Activated CD4-positive, alpha-beta T cell treated with anti-CD3 and anti-CD28 coated beads for 4 hours (primary cell): Measurements from ENCODE around the gene MATN1.

Experiments used
- DNase-seq, 2 donors: peaks; one replicate each; pipeline ENCODE4 v3.0.0-alpha.2; 2020

Gene MATN1

DNA sequence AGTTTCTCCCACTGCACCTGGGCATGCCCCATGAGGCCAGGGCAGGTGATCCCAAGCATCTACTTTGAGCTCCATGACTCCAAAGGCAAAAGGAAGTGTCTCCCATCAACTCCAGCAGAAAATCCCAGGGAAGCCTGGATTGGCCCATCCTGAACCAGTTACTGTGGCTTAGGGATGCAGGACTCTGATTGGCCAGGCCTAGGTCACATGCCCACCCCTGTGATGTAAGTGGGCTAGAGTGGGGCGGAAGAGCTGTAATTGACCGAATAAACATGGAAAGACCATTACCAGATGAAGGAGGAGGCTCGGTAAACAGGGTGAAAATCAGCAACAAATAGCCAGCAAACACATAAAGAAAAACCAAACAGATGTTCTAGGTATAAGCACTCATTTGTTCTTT is 45.2 kb downstream of the MATN1 start:
- no peak for DNase-seq

DNA sequence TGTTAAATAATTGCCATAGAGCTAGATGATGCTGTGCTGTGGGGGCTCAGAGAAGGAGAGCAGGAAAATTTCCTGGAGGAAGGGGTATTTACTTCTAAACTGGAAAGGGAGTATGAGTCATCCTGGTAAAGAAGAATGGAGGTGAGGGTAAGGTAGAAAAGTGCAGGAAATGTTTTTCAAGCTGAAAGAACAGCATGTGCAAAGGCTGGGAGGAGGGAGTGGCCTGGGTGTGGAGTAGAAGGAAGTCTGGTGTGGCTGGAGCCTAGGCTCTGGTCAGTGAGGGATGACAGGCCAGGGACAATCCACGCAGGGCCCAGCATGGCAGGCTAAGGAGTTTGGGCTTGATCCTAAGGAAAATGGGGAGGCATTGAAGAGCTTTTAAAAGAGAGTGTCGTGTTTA is 45.9 kb downstream of the MATN1 start:
- DNase-seq, result no peak

DNA sequence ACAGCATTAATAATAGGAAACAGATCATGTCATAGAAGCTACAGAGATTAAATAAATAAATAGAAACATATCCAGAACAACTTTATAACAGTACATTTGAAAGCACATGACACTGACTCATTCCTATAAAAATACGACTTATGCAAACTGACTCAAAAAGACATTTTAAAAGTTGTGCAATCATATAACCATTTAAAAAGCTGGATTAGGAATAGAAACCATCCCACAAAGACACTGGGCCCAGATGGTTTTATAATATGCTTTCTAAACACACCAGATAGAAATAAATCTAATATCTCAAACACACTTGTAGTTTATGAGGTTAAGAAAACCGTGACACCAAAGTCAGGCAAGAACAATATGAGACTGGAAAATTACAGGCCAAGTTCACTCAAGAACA is 47.6 kb downstream of the MATN1 start:
- DNase-seq, result no peak

DNA sequence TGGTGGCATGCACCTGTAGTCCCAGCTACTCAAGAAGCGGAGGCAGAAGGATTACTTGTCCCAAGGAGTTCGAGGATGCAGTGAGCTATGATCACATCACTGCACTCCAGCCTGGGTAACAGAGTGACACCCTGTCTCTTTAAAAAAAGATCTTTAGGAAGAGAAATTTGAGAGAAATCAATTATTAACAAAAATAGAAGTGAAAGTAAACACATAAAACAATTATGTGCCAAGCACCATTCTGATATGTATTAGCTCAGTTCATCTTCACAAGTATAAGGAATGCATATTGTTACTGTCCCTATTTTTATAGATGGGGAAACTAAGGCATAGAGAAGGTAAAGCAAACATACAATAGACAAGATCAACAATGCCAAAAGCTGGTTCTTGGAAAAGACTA is 48.1 kb downstream of the MATN1 start:
- DNase-seq, result no peak

DNA sequence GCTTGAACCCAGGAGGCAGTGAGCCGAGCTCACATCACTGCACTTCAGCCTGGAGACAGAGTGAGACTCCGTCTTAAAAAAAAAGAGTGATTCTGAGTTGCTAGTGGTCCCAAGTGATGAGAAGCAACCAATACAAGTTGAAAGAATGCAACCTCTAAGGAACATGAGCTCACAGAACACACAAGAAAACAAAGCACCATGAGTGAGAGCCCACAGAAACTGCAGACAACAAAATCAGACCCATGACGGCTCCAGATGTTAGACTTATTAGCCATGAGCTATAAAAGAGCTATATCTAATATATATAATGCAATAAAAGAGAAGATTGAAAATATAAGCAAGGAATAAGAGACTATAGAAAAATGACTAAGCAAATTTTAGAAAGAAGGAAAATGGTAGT is 50.0 kb downstream of the MATN1 start:
- no peak for DNase-seq

DNA sequence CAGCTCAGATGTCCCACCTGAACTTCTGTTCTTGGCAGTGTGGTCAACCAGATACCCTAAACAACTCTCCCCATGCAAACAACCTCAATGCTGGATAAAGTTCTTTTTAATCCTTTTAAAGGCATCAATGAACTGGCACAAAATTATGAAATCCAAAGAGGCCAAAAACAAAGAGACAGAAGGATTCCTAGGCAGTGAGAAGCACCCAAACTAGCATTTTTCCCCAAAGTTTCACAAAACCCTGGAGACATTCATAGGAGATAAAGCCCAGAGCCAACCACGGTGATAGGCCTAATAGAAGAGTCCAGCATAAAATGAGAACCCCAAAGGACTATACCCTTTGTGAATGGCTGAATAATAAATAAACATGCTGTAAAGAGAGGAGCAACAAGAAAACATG is 50.7 kb downstream of the MATN1 start:
- DNase-seq, result no peak

DNA sequence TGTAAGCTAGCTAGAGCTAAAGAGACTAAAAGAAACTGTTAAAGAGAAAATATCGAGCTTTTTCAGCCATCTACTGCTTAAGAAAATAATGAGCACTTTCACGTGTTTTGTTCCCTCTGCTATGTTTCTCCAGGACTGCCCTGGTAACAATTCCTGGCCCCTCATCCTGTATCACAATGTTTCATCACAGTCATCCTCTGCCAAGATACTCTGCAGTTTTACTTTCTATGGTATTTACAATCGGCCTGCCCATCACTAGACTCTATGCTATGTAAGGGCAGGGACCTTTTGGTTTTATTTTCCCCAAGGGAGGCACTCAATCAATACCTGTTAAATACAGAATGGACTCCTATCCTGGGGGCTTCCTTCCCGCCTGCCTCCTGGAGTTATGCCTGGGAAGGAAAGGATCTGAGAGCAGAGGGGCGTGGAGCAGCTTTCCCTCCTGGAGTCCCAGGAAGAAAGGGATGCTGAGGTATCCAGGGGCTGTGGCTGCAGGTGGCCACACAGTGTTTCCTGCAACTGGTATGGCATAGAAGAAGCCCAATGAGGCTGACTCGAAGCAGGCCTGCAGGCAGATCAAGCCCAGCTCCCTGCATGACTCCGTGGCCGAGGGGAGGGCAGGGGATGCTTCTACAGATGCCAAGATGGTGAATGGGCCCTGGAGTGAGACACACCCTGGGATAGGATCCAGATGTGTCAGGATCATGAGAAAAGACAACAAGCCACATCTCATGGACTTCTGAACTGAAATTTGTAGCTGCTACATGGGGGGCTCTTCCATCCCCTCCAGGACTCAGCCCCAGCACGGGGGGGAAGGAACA is 52.9 kb downstream of the MATN1 start:
- DNase-seq, result no peak

DNA sequence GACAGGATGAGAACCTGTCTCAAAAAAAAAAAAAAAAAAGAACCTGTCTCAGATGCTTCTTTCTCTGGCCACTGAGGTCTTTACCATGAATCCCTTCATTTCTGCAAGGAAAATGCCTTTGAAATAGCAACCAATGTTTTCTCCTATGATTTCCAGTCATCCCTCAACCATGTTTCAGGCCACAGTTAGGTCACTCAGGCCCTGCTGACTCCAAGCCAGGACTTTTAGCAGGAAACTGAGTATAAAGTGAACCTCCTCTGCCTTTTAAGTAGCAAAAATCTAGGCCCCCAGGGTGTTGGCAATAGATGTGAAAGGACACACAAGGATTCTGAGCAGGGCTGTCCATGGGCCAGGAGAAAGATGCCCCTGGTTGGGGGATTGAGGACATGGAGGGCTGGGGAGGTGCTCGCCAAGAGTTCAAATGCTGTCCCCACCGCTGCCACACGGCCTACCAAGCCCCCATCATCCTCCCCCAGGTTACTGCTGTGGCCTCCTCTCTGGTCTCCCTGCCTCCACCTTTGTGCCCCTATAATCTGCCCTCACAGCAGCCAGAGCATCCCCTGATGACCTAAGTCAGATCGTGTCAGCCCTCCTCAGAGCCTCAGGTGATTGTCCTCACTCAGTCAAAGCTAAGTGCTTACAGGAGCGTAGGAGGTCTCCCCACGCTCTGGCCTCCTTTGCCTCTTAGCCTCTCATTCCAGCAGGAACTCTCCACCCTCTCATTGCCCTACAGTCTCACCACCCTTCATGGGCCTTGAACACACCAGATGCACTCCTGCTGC is 54.6 kb downstream of the MATN1 start:
- DNase-seq, result no peak

DNA sequence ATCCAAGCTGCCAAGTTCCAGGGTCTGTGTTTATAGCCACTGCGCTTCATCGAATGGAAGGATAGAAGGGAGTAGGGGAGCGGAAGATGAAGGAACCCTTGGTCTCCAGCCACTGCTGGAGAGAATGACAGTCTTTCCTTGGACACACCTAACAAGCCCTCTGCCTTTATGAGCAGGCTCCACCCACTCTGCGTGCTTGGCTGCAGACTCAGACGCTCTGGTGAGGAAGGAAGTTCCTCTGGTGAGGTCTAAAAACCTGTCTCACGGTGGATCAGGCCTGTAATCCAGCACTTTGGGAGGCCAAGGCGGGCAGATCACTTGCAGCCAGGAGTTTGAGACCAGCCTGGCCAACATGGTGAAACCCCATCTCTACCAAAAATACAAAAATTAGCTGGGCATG is 55.4 kb downstream of the MATN1 start:
- no peak for DNase-seq

DNA sequence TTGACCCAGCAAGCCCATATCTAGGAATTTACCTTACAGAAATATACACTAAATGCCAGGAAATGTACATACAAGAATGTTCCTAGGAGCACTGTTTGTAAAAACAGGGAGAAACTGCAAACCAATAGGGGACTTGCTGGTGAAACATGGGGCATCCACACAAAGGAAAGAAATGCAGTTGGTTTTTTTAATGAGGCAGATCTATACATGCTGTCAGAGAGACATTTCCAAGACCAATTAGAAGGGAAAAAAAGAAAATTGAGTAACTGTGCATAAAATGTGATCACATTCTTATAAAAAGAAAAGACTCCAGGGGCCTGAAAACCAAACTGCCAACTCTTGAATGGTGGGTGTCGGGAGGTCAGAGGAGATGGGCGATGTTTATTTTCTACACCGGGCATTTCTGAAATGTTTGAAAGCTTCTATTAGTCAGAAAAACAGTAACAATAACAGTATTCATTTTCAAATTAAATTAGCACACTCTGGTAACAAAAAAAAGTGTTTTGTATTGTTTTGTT is 56.6 kb downstream of the MATN1 start:
- no peak for DNase-seq

DNA sequence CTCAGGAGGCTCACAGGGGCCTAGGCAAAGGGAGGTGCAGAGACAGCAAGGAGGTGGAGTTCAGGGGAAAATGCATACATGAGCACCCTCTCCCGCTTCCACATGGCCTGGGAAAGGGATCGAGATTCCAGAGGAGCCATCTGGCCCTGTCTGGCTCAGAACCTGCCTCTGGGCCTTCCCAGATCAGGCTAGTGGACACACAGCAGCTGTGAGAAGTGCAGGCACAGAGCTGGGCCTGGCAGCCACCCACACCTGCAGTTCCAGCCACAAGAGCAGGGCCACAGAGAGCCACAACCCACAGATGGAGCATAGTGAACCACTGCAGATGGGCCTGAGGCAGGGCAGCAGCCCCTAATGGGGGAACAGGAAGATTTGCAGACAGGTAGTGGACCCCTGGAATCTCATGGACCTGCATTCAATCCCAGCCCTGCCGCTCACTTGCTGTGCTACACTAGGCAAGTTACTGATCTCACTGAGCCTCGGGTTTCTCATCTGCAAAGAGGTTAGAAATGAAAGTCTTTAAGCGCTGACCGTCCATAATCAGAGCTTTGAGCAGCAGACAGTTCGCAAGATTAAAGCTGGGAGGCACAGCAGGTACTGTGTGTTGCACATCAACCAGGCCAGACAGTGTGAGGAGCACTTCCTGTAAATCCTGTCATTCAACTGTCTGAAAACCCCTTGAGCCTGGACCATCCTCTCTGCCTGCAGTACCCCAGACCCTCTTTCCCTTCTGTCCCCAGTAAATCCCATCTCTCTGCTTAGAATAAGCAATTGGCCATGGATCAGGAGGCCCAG is 58.0 kb downstream of the MATN1 start:
- no peak for DNase-seq

DNA sequence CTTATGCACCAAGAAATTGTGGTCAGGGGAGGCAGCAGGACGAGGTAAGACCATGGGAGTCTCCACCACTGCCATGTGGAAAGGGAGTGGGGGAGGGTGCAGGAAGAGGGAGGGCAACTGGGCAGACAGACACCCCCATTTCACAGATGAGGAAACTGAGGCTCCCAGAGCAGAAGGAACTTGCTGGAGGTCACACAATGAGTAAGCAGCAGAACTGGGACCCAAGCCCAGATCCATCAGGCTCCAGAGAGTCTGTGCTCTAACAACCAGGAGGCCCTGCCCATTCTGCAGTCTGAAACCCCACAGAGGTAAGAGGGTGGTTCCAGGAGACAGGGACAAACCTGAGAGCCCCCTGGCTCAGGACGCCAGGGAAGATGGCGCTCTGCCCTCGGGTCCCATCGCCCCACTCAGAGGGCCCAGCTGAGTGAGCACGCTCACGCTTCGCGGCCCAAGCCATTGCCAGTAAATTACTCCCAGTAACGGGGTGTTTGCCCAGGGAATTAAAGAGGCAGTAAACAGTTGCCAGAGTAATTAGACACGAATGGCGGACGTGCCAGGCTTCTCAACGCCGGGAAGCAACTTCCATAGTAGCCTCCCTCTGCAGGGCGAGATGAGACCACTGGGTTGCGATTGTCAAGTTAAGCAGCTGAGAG is 59.2 kb downstream of the MATN1 start:
- DNase-seq, result no peak

DNA sequence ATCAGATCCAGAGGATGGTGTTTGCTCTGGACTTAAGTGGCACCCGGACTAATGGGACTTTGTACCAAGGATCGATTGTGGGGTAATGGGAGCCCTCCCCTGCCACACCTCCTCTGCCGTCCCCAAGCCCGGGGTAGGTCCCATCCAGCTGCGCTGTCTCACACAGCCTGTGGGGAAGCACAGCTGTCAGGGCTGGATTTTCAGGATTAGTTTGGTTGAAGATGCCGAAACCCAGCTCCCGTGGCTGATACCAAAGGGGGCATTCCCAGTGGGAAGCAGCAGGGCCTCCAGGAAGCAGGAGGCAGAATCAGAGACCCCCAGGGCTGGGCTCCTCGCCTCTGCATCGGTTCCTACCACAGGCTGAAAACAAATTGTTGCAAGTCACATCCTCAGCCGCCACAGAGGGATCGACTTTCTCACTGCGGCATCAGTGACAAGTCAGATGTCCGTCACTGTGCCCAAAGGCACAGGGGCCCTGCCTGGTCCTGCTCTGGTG is 59.7 kb downstream of the MATN1 start:
- no peak for DNase-seq

DNA sequence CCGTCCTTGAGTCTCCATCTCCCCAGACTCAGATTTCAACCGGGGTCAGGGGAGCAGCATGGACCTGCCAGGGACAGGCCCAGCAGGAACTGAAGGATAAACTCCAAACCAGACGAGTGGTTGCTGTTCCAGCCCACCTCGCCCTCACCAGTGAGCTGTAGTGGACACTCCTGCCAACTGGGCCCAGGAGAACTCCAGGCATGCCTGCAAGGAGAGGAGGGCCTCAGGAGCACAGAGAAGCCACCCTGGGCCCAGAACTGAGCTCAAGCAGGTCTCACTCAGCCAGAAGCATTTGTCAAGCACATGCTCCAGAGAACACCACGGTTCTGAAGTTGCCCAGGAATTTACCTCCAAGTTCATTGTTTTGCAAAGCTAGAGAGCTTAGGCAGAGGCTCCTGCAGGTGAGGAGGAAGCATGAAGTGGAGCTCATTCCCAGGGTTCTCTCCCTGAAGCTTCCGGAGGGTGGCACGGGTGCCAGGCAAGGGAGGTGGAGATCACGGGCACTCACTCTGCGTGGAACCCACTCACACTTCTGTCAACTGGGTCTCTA is 61.0 kb downstream of the MATN1 start:
- DNase-seq, result no peak

DNA sequence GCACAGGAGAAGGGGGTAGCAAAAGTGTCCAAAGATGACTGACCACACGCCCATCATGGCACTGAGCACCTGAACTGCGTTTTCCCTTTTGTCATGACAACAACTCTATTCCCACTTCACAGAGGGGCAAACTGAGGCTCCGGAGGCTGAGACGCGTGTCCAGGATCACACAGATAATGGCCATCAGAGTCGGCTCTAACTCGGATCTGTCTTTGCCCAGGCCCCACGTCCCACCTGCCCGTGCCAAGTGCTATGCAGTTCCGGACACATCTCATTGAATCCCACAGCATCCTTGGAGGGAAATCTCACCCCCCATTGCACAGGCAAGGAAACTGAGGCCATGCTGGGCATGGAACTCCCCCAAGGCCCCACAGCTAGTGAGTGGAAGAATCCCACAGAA is 62.1 kb downstream of the MATN1 start:
- no peak for DNase-seq
